PC-9 (cell line): Measurements from ENCODE around the gene CYB5B. TPM values are rescaled to one million over a fixed set of nuclear protein-coding genes. Genes with fewer than 3 reads are reported as not detected.
"Not testable (repeated sequence)": the region's sequence is repeated elsewhere in the genome, so short reads cannot be mapped to it uniquely, and the experiment has no call there.

Experiments
- BruUV-seq: library from RNA; stranded (reverse); fragments of 400-500 nt; replicated peaks from 2 replicates; lab custom pipeline; 2021; lab: Mats Ljungman, UMichigan
- CTCF ChIA-PET: fragments of 300-600 bp; sonication (Branson Sonifier 250); formaldehyde crosslinking; loops from one replicate; lab custom pipeline; 2022; ENCODE audit warnings: antibody characterized with exemption; lab: Charles Lee
- POLR2A ChIA-PET: fragments of 300-600 bp; sonication (Branson Sonifier 250); formaldehyde crosslinking; loops from one replicate; lab custom pipeline; 2022; ENCODE audit warnings: antibody characterized with exemption; ENCODE audit not compliant: unreplicated experiment; lab: Charles Lee
- DNase-seq, 2 experiments: peaks; one replicate each; pipeline versions ENCODE4 v3.0.0 to v3.0.0-alpha.2; 2015 to 2022; ENCODE audit warnings: mixed read lengths in 1 of 2
- H2AFZ ChIP-seq: fragments of 200-600 bp; sonication (generic); 2 replicates; pipeline ENCODE4 v1.8.1; 2017; ENCODE audit warnings: antibody characterized with exemption
- H3F3A ChIP-seq: fragments of 200-600 bp; sonication (generic); 2 replicates; pipeline ENCODE4 v1.8.1; 2017; ENCODE audit warnings: antibody characterized with exemption, mild to moderate bottlenecking, low read depth; ENCODE audit not compliant: insufficient read depth
- H3K27ac ChIP-seq: fragments of 200-600 bp; sonication (generic); 2 replicates; pipeline ENCODE4 v1.6.1; 2016; ENCODE audit warnings: mixed run types
- H3K27me3 ChIP-seq: fragments of 200-600 bp; sonication (generic); 2 replicates; pipeline ENCODE4 v1.6.1; 2016; ENCODE audit warnings: low read depth, mixed run types; ENCODE audit not compliant: insufficient read depth
- H3K36me3 ChIP-seq: fragments of 200-600 bp; sonication (generic); 2 replicates; pipeline ENCODE4 v1.6.1; 2016; ENCODE audit warnings: low read depth, mixed run types
- H3K4me1 ChIP-seq: fragments of 200-600 bp; sonication (generic); replicated peaks from 2 replicates; pipeline ENCODE4 v1.6.1; 2016; ENCODE audit warnings: mixed run types; ENCODE audit not compliant: insufficient read depth
- H3K4me2 ChIP-seq: fragments of 200-600 bp; sonication (generic); 2 replicates; pipeline ENCODE4 v1.6.1; 2017; ENCODE audit warnings: mixed run types
- H3K4me3 ChIP-seq: fragments of 200-600 bp; sonication (generic); 2 replicates; pipeline ENCODE4 v1.6.1; 2016; ENCODE audit warnings: mixed run types
- H3K79me2 ChIP-seq: fragments of 200-600 bp; sonication (generic); 2 replicates; pipeline ENCODE4 v1.6.1; 2017; ENCODE audit warnings: low read depth, mixed run types
- H3K9me2 ChIP-seq: fragments of 200-600 bp; sonication (generic); 2 replicates; pipeline ENCODE4 v1.8.1; 2017; ENCODE audit warnings: mild to moderate bottlenecking; ENCODE audit not compliant: insufficient read depth
- H3K9me3 ChIP-seq: fragments of 200-600 bp; sonication (generic); 2 replicates; pipeline ENCODE4 v1.8.1; 2016; ENCODE audit warnings: low read depth; ENCODE audit not compliant: insufficient read depth
- H4K20me1 ChIP-seq: fragments of 200-600 bp; sonication (generic); 2 replicates; pipeline ENCODE4 v1.8.1; 2017; ENCODE audit not compliant: insufficient read depth
- CTCF ChIP-seq: fragments of 200-600 bp; sonication (generic); conservative IDR thresholded peaks from 2 replicates; pipeline ENCODE4 v1.6.1; 2017; ENCODE audit warnings: mixed run types, antibody characterized with exemption, mild to moderate bottlenecking, moderate library complexity
- EZH2 ChIP-seq: fragments of 200-600 bp; sonication (generic); IDR thresholded peaks from 2 replicates; pipeline ENCODE4 v1.8.0; 2017; ENCODE audit warnings: antibody characterized with exemption, low read depth
- intact Hi-C: fragments of 100-400 bp; cut with micrococcal nuclease; formaldehyde crosslinking; loops from one replicate; pipeline ENCODE4 v1.10.0; 2022; ENCODE audit not compliant: unreplicated experiment
- total RNA-seq: library from RNA; stranded (reverse); gene quantifications from 2 replicates; pipeline ENCODE4 v1.2.3, GENCODE V29; 2021

CYB5B gene
- total RNA-seq, 1 experiment from 2014 or later: 29.3 TPM

- H3K27me3 ChIP-seq: no peaks in the 10 kb centered on the region
- no peak overlapping the region for H3K4me2 ChIP-seq
- H3K4me1 ChIP-seq: no peaks in the 10 kb centered on the region
- H3K4me3 ChIP-seq: no peak overlapping the region
- CTCF ChIA-PET: no interaction called here
- H3K9me3 ChIP-seq: no peaks in the 10 kb centered on the region
- no TSS peak for BruUV-seq
- no peaks in the 10 kb centered on the region for H3K9me2 ChIP-seq
- no peak for DNase-seq
- H3K27ac ChIP-seq: peak overlapping the region; percentile 3; the same call in 1 of the 2 replicates
- POLR2A ChIA-PET: no interaction called here
- intact Hi-C loops: no loop called here
- no peak overlapping the region for H2AFZ ChIP-seq
- H3F3A ChIP-seq: peaks cover 30% of the 10 kb centered on the region; the same call in 1 of the 2 replicates
- no peak for TF ChIP-seq CTCF
- TF ChIP-seq EZH2: no peak
- peaks cover 51% of the 10 kb centered on the region for H3K36me3 ChIP-seq
- peaks cover 98% of the 10 kb centered on the region for H3K79me2 ChIP-seq
- H4K20me1 ChIP-seq: peaks cover 52% of the 10 kb centered on the region
Measured at GRCh38 chr16:69436896-69437295, 12.5 kb downstream of the CYB5B start.

GRCh38 chr16:69438465-69438864, 14.0 kb downstream of the CYB5B start:
- no TSS peak for BruUV-seq
- no peak overlapping the region for H2AFZ ChIP-seq
- POLR2A ChIA-PET: no interaction called here

GRCh38 chr16:69440250-69440649, 15.8 kb downstream of the CYB5B start:
- CTCF ChIA-PET: no interaction called here
- no peak overlapping the region for H3K4me3 ChIP-seq
- no peak for DNase-seq
- peaks cover 38% of the 10 kb centered on the region for H3K36me3 ChIP-seq
- no peak for TF ChIP-seq EZH2
- no peak for TF ChIP-seq CTCF
- no TSS peak for BruUV-seq
- H3K9me2 ChIP-seq: no peaks in the 10 kb centered on the region
- peaks cover 30% of the 10 kb centered on the region; the same call in 1 of the 2 replicates for H3F3A ChIP-seq
- H3K4me1 ChIP-seq: no peaks in the 10 kb centered on the region
- no peak overlapping the region for H3K27ac ChIP-seq
- no peak overlapping the region for H2AFZ ChIP-seq
- no peak overlapping the region for H3K4me2 ChIP-seq
- intact Hi-C loops: loop anchor here (10.0 kb wide), 1 partner anchor 205 kb away; no protein-coding TSS in a partner anchor
- H3K27me3 ChIP-seq: no peaks in the 10 kb centered on the region
- H3K79me2 ChIP-seq: peaks cover 93% of the 10 kb centered on the region
- no peaks in the 10 kb centered on the region for H3K9me3 ChIP-seq
- peaks cover 59% of the 10 kb centered on the region for H4K20me1 ChIP-seq
- POLR2A ChIA-PET: no interaction called here

More at GRCh38 chr16:69438465-69438864, 14.0 kb downstream of the CYB5B start:
- peaks cover 46% of the 10 kb centered on the region for H3K36me3 ChIP-seq
- peaks cover 33% of the 10 kb centered on the region; the same call in 1 of the 2 replicates for H3F3A ChIP-seq
- no peaks in the 10 kb centered on the region for H3K9me2 ChIP-seq
- H3K4me3 ChIP-seq: no peak overlapping the region
- no peaks in the 10 kb centered on the region for H3K27me3 ChIP-seq
- intact Hi-C loops: no loop called here
- H3K4me1 ChIP-seq: no peaks in the 10 kb centered on the region
- no peak for TF ChIP-seq EZH2
- TF ChIP-seq CTCF: no peak
- no peaks in the 10 kb centered on the region for H3K9me3 ChIP-seq
- no peak for DNase-seq
- H4K20me1 ChIP-seq: peaks cover 56% of the 10 kb centered on the region
- no peak overlapping the region for H3K4me2 ChIP-seq
- CTCF ChIA-PET: no interaction called here
- H3K27ac ChIP-seq: 0 out of 2 replicates have a peak overlapping the region, but pooled peaks have one; percentile 4
- peaks cover 93% of the 10 kb centered on the region for H3K79me2 ChIP-seq

- BruUV-seq, H3K4me2 ChIP-seq, POLR2A ChIA-PET, H3K9me2 ChIP-seq, H3K4me3 ChIP-seq, H2AFZ ChIP-seq, H3K4me1 ChIP-seq, DNase-seq, H3K27ac ChIP-seq, H3K27me3 ChIP-seq, H3K9me3 ChIP-seq: not testable (repeated sequence)
- H3K36me3 ChIP-seq: peaks cover 36% of the 10 kb centered on the region
- H3K79me2 ChIP-seq: peaks cover 93% of the 10 kb centered on the region
- H3F3A ChIP-seq: peaks cover 27% of the 10 kb centered on the region; the same call in 1 of the 2 replicates
- intact Hi-C loops: loop anchor here (10.0 kb wide), 1 partner anchor 204 kb away; no protein-coding TSS in a partner anchor
- CTCF ChIA-PET: interaction anchor here (0.6 kb wide), 1 partner anchor 14 kb away, joined by 3 read pairs; no protein-coding TSS in a partner anchor
- H4K20me1 ChIP-seq: peaks cover 55% of the 10 kb centered on the region
Measured at GRCh38 chr16:69441030-69441429, 16.6 kb downstream of the CYB5B start.
